HepG2 (cell line): Measurements from ENCODE around the gene DOCK1. TPM values are rescaled to one million over a fixed set of nuclear protein-coding genes. Genes with fewer than 3 reads are reported as not detected.

Experiments
- ATAC-seq: fragments of 200-7000 bp; cut with Tn5 transposase; 3 replicates; pipeline ENCODE4 v1.9.1; 2020; ENCODE audit warnings: mild to moderate bottlenecking, moderate library complexity
- BruUV-seq: library from RNA; stranded (reverse); fragments of 400-500 nt; replicated peaks from 2 replicates; lab custom pipeline; 2021; lab: Mats Ljungman, UMichigan
- CTCF ChIA-PET: fragments of 300-600 bp; formaldehyde crosslinking; extraction: SDS; loops from one replicate; lab custom pipeline; 2021; ENCODE audit warnings: low total read pairs, inconsistent platforms, low intra/inter-chr PET ratio; lab: Yijun Ruan, JAX
- POLR2A ChIA-PET: fragments of 350-600 bp; sonication (Branson Sonifier 250); formaldehyde crosslinking; loops from one replicate; lab custom pipeline; 2020; ENCODE audit warnings: antibody characterized with exemption, inconsistent platforms; lab: Yijun Ruan, JAX
- DNase-seq: peaks from one replicate; pipeline ENCODE4 v3.0.0-alpha.2; 2015; ENCODE audit warnings: low spot score
- FAIRE-seq: peaks from 3 replicates; lab custom pipeline; 2011; peaks lifted over from hg19 to GRCh38; lab: Jason Lieb, UNC
- H2AFZ ChIP-seq: one replicate; pipeline ENCODE4 v1.6.1; 2011; ENCODE audit warnings: low read length, inconsistent platforms
- H3K27ac ChIP-seq: fragments of 300-600 bp; 3 replicates; pipeline ENCODE4 v1.8.0; 2011; ENCODE audit warnings: mixed run types, mild to moderate bottlenecking, mixed read lengths, low read length, inconsistent platforms; ENCODE audit not compliant: insufficient read depth; ENCODE audit errors: extremely low read length
- H3K27me3 ChIP-seq, 2 experiments: fragments of 200-600 bp in 1 of 2; 2 replicates in 1 of 2; 3 replicates in 1 of 2; pipeline versions ENCODE4 v1.6.0 to v1.8.0; 2011; ENCODE audit warnings: low read length in 2 of 2, mild to moderate bottlenecking in 2 of 2, moderate library complexity in 2 of 2, inconsistent platforms in 1 of 2; ENCODE audit not compliant: insufficient read depth in 2 of 2, control insufficient read depth in 1 of 2
- H3K36me3 ChIP-seq, 2 experiments: fragments of 200-600 bp in 1 of 2; replicated peaks in 1 of 2; 2 replicates in 1 of 2; 3 replicates in 1 of 2; pipeline versions ENCODE4 v1.5.1 to v1.8.0; 2011; ENCODE audit warnings: low read length in 2 of 2, inconsistent platforms in 1 of 2; ENCODE audit not compliant: insufficient read depth in 2 of 2, control insufficient read depth in 1 of 2
- H3K4me1 ChIP-seq: 2 replicates; pipeline ENCODE4 v1.5.1; 2012; ENCODE audit warnings: low read length, inconsistent platforms; ENCODE audit not compliant: insufficient read depth
- H3K4me2 ChIP-seq: 2 replicates; pipeline ENCODE4 v1.6.0; 2011; ENCODE audit warnings: low read depth, low read length, inconsistent platforms
- H3K4me3 ChIP-seq, 3 experiments: fragments of 200-600 bp in 1 of 3; sonication (generic), shearing (Covaris generic) in 1 of 3; replicated peaks in 1 of 3; 2 replicates each; pipeline ENCODE4 v1.5.1; 2011 to 2016; ENCODE audit warnings: low read length in 3 of 3, inconsistent platforms in 2 of 3, low read depth in 2 of 3, mild to moderate bottlenecking in 2 of 3, control low read depth in 1 of 3, mixed read lengths in 1 of 3; ENCODE audit not compliant: insufficient read depth in 1 of 3
- H3K79me2 ChIP-seq: one replicate; pipeline ENCODE4 v1.6.1; 2011; ENCODE audit warnings: low read length, inconsistent platforms; ENCODE audit not compliant: insufficient read depth
- H3K9ac ChIP-seq: 2 replicates; pipeline ENCODE4 v1.6.0; 2011; ENCODE audit warnings: mild to moderate bottlenecking, low read depth, low read length, inconsistent platforms; ENCODE audit not compliant: insufficient read depth
- H3K9me3 ChIP-seq: 2 replicates; pipeline ENCODE4 v1.5.1; 2012; ENCODE audit warnings: mild to moderate bottlenecking, low read length
- H4K20me1 ChIP-seq: 2 replicates; pipeline ENCODE4 v1.6.0; 2011; ENCODE audit warnings: inconsistent platforms, mild to moderate bottlenecking, low read length, moderate library complexity; ENCODE audit not compliant: insufficient read depth
- KLF9 ChIP-seq: IDR thresholded peaks from 2 replicates; pipeline ENCODE4 v1.6.1; 2016; ENCODE audit warnings: low read depth
- MAZ ChIP-seq, 2 experiments: sonication (generic) in 1 of 2; formaldehyde crosslinking in 1 of 2; IDR thresholded peaks; 2 replicates each; pipeline versions ENCODE4 v1.5.0 to v1.6.1; 2012 to 2020; ENCODE audit warnings: low read depth in 2 of 2, mild to moderate bottlenecking in 2 of 2, borderline replicate concordance in 1 of 2, improper control_type of control experiment in 1 of 2, low read length in 1 of 2, missing genetic modification reagents in 1 of 2, moderate library complexity in 1 of 2
- SP5 ChIP-seq: IDR thresholded peaks from 2 replicates; pipeline ENCODE4 v1.6.1; 2016; ENCODE audit warnings: low read depth, borderline replicate concordance
- XRCC5 ChIP-seq: fragments of 200-400 bp; formaldehyde crosslinking; optimal IDR thresholded peaks from 2 replicates; pipeline ENCODE3; 2017; ENCODE audit warnings: mild to moderate bottlenecking, low read length
- ZNF564 ChIP-seq: sonication (generic); formaldehyde crosslinking; IDR thresholded peaks from 2 replicates; pipeline ENCODE4 v1.8.1; 2023; ENCODE audit warnings: mild to moderate bottlenecking, missing genetic modification reagents
- WGBS: methylation state at CpG from one replicate; pipeline ENCODE4 v1.1.6; 2017; ENCODE audit warnings: low lambda C conversion rate; 5-methylcytosine and 5-hydroxymethylcytosine counted together
- in situ Hi-C: cut with HindIII; loops from 2 replicates; pipeline ENCODE4 v1.10.0; 2017; ENCODE audit warnings: low pct_unique_long_range_greater_than_20kb; ENCODE audit not compliant: extremely low pct_ligation_motif_present
- intact Hi-C: fragments of 100-400 bp; cut with micrococcal nuclease; formaldehyde crosslinking; loops from one replicate; pipeline ENCODE4 v1.10.0; 2022; ENCODE audit not compliant: unreplicated experiment
- polyA plus RNA-seq, 8 experiments: library from polyadenylated mRNA; depleted of rRNA in 3 of 8; stranded (reverse) in 7 of 8; unstranded in 1 of 8; fragments of >200 nt; fragmentation: Illumina TruSeq in 4 of 8; extraction: Trizol in 4 of 8; gene quantifications; 2 replicates each; pipeline versions ENCODE4 v1.2.1 to v1.2.3, GENCODE V29; 2011 to 2016; ENCODE audit warnings: low read depth in 4 of 8, missing spikeins in 1 of 8, mixed read lengths in 1 of 8; ENCODE audit not compliant: insufficient read depth in 1 of 8
- total RNA-seq, 5 experiments: library from RNA; depleted of rRNA; stranded (reverse); fragments of >200 nt; fragmentation: Illumina TruSeq; extraction: Trizol; gene quantifications; 2 replicates each; pipeline ENCODE4 v1.2.3, GENCODE V29; 2016; ENCODE audit warnings: low read depth in 1 of 5
- TF ChIP-seq, protein P1 (sequence below): IDR thresholded peaks from 2 replicates; pipeline ENCODE4 v1.6.1; 2016; ENCODE audit warnings: missing genetic modification reagents, missing compliant biosample characterization

The DOCK1 gene
- total and polyA plus RNA-seq, 2 of the 13 experiments (the other 11 are each of a cell fraction or from before 2014, with no cell fraction given), result 8.3 to 25.5 TPM

DNA sequence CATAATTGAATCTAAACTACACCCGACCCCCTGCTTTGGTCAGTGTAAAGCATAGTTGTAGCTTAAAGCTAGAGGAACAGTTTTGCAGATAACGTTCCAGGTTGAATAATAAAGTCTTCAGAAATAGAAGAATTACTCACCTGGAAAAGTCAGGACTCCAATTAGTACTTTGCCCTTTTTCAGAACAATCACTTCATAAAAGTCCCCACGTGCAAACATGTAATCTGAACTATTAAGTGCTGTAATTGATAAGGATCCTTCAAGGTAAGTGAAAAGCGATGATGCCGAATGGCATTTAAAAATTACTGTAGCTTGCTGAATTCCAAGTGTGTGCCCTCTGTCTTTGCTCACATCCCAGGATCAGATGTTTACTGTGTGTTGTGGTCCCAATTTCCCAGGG lies 344.8 kb downstream of the DOCK1 start:
- 98% methylated on average over 5 of the region's 5 CpGs for WGBS
- intact Hi-C loops (no loop called here), in situ Hi-C loops (no loop called here)
- no peaks in the 10 kb centered on the region for H3K4me1 ChIP-seq
- no peak overlapping the region for H3K4me2 ChIP-seq
- ChIA-PET CTCF (no interaction called here), POLR2A (no interaction called here)
- no peak for DNase-seq
- no peaks in the 10 kb centered on the region for H3K9me3 ChIP-seq
- H3K27me3 ChIP-seq, result no peaks in the 10 kb centered on the region
- H3K9ac ChIP-seq, result no peak overlapping the region
- H2AFZ ChIP-seq, result no peak overlapping the region
- H3K4me3 ChIP-seq, result no peak overlapping the region
- BruUV-seq, result no TSS peak
- no peaks in the 10 kb centered on the region for H4K20me1 ChIP-seq
- no peak for FAIRE-seq
- no peak for ATAC-seq
- H3K36me3 ChIP-seq, result peaks cover 0 to 6% of the 10 kb centered on the region in 2 experiments; a peak in 3 of 5 replicates
- H3K27ac ChIP-seq, result no peak overlapping the region
- TF ChIP-seq KLF9 (CRISPR knock-in tag), result no peak
- H3K79me2 ChIP-seq, result no peaks in the 10 kb centered on the region

DNA sequence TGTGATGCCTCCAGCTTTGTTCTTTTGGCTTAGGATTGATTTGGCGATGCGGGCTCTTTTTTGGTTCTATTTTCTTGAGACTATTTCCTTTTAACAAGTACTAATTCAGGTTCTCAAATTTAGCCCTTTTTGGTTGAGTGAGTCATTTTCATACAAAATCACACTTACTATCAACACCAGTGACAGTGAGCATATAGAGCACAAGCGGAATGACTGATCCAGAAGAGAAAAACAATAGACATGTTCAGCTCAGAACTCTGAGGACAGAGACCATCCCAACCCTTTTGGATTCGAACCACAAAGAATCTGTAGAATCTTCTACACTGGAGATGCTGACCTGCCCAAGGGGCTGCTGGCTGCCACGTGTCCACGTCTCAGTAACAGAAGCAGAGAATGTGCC lies 347.6 kb downstream of the DOCK1 start:
- H3K36me3 ChIP-seq, result peaks cover 3 to 15% of the 10 kb centered on the region in 2 experiments; a peak in 3 of 5 replicates
- H3K27me3 ChIP-seq, result no peaks in the 10 kb centered on the region
- POLR2A ChIA-PET, result interaction anchor here (1.2 kb wide), 1 partner anchor 48 kb away, joined by 6 read pairs; no protein-coding TSS in a partner anchor
- no peak overlapping the region for H3K4me2 ChIP-seq
- no peaks in the 10 kb centered on the region for H3K79me2 ChIP-seq
- no peak for ATAC-seq
- H3K27ac ChIP-seq, result no peak overlapping the region
- no peak for DNase-seq
- H3K9ac ChIP-seq, result no peak overlapping the region
- H4K20me1 ChIP-seq, result no peaks in the 10 kb centered on the region
- TF ChIP-seq XRCC5 (no peak), MAZ (IDR thresholded peaks at IDR 0.05; ENCODE audit: borderline replicate concordance, low read depth, low read length) (no peak), MAZ (CRISPR knock-in tag; IDR thresholded peaks at IDR 0.05; ENCODE audit: low read depth) (no peak), ZNF564 (CRISPR knock-in tag) (no peak), SP5 (CRISPR knock-in tag) (no peak)
- TF ChIP-seq, protein P1, sequence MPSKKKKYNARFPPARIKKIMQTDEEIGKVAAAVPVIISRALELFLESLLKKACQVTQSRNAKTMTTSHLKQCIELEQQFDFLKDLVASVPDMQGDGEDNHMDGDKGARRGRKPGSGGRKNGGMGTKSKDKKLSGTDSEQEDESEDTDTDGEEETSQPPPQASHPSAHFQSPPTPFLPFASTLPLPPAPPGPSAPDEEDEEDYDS (CRISPR knock-in tag), result no peak
- TF ChIP-seq, all 625 proteins: peak for 0
- Histone ChIP-seq H3K4me1 (no peaks in the 10 kb centered on the region), H3K9me3 (no peaks in the 10 kb centered on the region), H3K4me3 (no peak overlapping the region), H2AFZ (no peak overlapping the region)
- in situ Hi-C loops (no loop called here), intact Hi-C loops (no loop called here)
- FAIRE-seq, result no peak
- CTCF ChIA-PET, result no interaction called here
- BruUV-seq, result no TSS peak
- over 99% methylated on average over 6 of the region's 6 CpGs for WGBS
